GM12873 (cell line): ENCODE results near the gene CASTOR1.
A peak's percentile ranks its signal among the peaks of the same experiment; 100 is the strongest.

ENCODE experiments used
- CTCF ChIP-seq: IDR thresholded peaks from 2 replicates; pipeline ENCODE4 v1.5.1; 2012; ENCODE audit warnings: low read depth, mild to moderate bottlenecking, moderate library complexity, low read length, control low read depth; ENCODE audit not compliant: insufficient read depth; ENCODE audit errors: missing control alignments

Gene CASTOR1

GRCh38 chr22:30265131-30265720 lies 24.1 kb downstream of the CASTOR1 start:
- TF ChIP-seq CTCF: no peak

DNA sequence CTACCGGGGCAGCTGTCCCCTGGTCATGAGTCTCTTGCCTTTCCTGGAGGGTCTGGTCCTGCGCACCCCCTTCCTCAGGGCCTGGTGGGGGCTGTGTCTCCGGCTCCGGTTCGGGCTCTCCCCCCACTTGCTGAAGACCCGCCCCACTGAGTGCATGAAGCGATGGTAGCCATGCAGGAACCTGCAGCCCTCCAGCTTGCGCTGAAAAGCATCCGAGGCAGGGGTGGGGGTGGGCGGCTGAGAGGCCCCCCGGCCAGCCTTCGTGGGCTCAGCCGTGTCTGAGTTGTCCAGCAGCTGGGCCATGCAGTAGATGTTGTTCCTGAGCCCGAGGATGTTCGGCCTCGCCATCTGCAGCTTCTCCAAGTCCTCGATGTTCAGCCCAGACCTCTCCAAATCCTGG lies 25.4 kb downstream of the CASTOR1 start:
- no peak for TF ChIP-seq CTCF

- peak; percentile 90 for TF ChIP-seq CTCF
Observed at GRCh38 chr22:30262917-30263741, 26.2 kb downstream of the CASTOR1 start.

- no peak for TF ChIP-seq CTCF
Observed at GRCh38 chr22:30262112-30262511, 27.2 kb downstream of the CASTOR1 start.

DNA sequence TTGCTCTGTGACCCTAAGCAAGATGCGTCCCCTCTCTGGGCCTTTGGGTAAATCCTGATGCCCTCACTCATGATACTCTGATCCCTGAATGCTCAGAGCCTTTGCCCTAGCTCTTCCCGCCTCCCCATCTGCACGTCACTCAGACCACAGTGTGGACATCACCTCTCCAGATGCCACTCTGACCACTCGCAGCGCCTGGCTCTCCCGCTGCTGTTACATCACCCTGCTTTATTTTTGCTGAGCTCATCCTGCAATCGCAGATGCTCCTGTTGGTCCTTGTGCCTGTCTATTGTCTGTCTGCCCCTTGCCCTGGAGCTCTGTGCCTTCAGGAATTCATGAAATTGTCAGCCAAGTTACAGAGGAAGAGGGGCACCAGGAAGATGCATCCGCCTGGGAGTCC lies 28.2 kb downstream of the CASTOR1 start:
- TF ChIP-seq CTCF: no peak

DNA sequence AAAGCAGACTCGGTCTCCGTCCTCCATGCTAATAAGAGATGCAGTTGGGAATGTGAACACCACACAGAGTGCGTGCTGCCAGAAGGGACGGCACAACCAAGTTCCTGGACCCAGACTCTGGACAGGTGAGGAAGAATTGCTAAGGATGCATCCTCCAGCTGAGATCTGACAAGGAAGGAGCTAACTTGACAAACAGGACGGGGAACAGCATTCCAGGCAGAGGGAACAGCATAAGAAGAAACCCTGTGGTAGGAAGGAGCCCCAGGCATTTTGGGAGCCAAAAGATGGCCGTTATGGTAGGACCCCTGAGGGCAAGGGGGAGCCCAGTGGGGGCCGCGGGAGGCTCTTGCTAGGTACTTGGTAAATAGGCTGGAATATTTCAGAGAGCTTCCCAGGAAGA lies 28.6 kb downstream of the CASTOR1 start:
- no peak for TF ChIP-seq CTCF

GRCh38 chr22:30260276-30260675 lies 29.0 kb downstream of the CASTOR1 start:
- TF ChIP-seq CTCF: no peak
